GM10248 (cell line): ENCODE results near the gene HIF1AN.

Source experiments
- CTCF ChIA-PET: fragments of 300-600 bp; sonication (Branson Sonifier 250); formaldehyde crosslinking; extraction: SDS; loops from one replicate; lab custom pipeline; 2021; ENCODE audit warnings: antibody characterized with exemption; lab: Yijun Ruan, JAX
- POLR2A ChIA-PET: fragments of 350-650 bp; sonication (Branson Sonifier 250); formaldehyde crosslinking; extraction: SDS; loops from one replicate; lab custom pipeline; 2020; ENCODE audit warnings: antibody characterized with exemption; lab: Yijun Ruan, JAX
- DNase-seq: peaks from one replicate; pipeline ENCODE4 v3.0.0; 2012; ENCODE audit errors: extremely low spot score
- TF ChIP-seq, protein P1 (sequence below): IDR thresholded peaks from 2 replicates; pipeline ENCODE4 v1.5.1; 2012; ENCODE audit warnings: mild to moderate bottlenecking, low read depth; ENCODE audit errors: extremely low read depth, missing control alignments, control extremely low read depth

The HIF1AN gene

DNA sequence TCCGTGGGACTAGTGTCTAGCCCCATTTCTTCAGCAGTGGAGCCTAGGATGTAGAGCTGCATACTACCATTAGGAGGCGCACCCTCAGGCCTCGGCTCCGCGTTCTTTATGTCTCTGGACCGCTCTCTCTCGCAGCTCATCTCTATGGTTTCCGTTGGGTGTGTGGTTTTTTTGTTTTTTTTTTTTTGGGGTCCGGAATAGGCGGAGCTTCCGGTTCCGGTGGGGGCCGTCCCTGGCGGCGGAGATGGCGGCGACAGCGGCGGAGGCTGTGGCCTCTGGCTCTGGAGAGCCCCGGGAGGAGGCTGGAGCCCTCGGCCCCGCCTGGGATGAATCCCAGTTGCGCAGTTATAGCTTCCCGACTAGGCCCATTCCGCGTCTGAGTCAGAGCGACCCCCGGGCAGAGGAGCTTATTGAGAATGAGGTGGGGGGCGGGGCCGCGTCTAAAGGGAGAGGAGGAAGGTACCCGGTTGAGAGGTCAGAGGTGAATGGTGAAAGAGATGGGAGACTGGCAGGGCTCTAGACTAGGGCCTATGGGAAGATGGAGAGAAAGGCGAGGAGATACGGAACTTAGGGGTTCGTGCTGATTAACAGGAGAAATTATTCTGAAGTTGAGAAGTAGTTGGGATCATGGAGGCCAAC is at the start of gene HIF1AN:
TSS of gene HIF1AN (plus strand) at position 229 of the 639 bp plus-strand sequence. CDS start at position 245, 16 bp downstream.
- TF ChIP-seq, protein P1, sequence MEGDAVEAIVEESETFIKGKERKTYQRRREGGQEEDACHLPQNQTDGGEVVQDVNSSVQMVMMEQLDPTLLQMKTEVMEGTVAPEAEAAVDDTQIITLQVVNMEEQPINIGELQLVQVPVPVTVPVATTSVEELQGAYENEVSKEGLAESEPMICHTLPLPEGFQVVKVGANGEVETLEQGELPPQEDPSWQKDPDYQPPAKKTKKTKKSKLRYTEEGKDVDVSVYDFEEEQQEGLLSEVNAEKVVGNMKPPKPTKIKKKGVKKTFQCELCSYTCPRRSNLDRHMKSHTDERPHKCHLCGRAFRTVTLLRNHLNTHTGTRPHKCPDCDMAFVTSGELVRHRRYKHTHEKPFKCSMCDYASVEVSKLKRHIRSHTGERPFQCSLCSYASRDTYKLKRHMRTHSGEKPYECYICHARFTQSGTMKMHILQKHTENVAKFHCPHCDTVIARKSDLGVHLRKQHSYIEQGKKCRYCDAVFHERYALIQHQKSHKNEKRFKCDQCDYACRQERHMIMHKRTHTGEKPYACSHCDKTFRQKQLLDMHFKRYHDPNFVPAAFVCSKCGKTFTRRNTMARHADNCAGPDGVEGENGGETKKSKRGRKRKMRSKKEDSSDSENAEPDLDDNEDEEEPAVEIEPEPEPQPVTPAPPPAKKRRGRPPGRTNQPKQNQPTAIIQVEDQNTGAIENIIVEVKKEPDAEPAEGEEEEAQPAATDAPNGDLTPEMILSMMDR = peak; percentile 90

DNA sequence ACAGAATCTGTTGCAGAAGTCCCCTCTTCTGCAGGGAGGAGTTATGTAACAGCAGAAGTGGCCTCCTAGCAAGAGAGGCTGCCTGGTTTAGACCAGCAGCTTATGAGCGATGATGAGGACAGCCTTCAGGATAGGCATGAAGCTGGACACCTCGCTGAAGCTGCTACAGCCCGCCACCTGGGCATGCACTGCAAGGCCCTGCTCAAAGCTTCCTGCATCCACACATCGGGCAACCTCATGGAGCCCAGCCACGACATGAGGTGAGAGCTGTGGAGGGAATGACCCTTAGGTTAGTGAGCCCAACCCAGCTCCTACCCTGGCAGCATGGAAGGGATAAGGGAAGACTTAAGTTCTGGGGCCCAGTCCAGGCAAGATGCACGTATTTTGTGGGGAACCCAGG is 48.2 kb upstream of the HIF1AN start:
- ChIA-PET CTCF (interaction anchor here (1.1 to 3.6 kb wide), 4 partner anchors 12 to 48 kb away, joined by 3 to 12 read pairs (median 6); partner anchors contain the start of gene HIF1AN), POLR2A (interaction anchor here (0.7 kb wide), 1 partner anchor 607 kb away, joined by 6 read pairs; no protein-coding TSS in a partner anchor)
- no peak for DNase-seq
- TF ChIP-seq, protein P1 = no peak

More for the DNA sequence above, at the start of gene HIF1AN:
- DNase-seq = peak; percentile 97
- ChIA-PET POLR2A (interaction anchor here (0.5 to 0.7 kb wide), 2 partner anchors 34 to 161 kb away, joined by 3 to 4 read pairs; no protein-coding TSS in a partner anchor), CTCF (interaction anchor here (0.6 to 5.1 kb wide), 26 partner anchors 9 to 411 kb away, joined by 3 to 39 read pairs (median 4); no protein-coding TSS in a partner anchor)

DNA sequence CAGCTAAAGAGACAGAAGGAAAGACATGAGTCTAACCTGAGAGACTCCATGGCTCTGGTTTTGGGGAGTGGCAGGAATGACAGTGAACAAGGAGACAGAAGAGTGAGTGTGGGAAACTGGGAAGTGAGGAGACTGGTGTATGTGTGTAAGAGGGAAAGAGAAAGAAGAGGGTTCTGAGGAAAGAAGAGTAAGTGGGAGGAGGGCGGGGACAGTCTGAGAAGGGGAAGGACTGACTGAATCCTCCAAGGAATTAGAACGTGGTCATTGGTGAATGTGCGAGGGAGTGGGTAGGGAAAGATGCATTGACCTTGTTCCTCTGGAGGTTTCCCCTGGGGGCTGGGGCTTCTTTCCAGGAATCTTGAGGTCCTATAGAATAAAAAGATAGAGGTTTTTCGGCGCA is 46.3 kb upstream of the HIF1AN start:
- DNase-seq = no peak
- ChIA-PET POLR2A (no interaction called here), CTCF (interaction anchor here (3.6 kb wide), 1 partner anchor 29 kb away, joined by 12 read pairs; no protein-coding TSS in a partner anchor)
- TF ChIP-seq, protein P1 = no peak

DNA sequence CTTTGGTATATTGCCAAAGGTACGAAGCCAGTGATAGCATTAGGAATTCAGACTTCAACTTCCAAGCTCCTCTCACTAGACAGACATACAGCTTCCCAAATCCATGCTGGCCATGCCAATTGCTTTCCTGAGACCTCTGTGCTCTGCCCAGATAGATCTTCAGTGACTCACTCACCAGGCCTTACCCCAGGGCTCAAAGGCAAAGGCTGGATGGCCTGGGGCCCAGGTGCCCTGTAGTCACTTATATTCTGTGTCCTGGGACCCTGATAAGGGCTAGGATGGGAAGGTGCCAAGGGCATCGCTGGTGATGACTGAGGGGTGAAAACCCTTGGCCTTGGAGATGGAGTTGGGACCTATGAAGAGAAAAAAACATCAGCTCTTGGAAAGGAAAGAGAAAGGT is 45.2 kb upstream of the HIF1AN start:
- POLR2A ChIA-PET = no interaction called here
- TF ChIP-seq, protein P1 = no peak
- CTCF ChIA-PET = interaction anchor here (0.8 to 1.3 kb wide), 4 partner anchors 8 to 57 kb away, joined by 3 to 4 read pairs (median 3); no protein-coding TSS in a partner anchor
- DNase-seq = no peak

DNA sequence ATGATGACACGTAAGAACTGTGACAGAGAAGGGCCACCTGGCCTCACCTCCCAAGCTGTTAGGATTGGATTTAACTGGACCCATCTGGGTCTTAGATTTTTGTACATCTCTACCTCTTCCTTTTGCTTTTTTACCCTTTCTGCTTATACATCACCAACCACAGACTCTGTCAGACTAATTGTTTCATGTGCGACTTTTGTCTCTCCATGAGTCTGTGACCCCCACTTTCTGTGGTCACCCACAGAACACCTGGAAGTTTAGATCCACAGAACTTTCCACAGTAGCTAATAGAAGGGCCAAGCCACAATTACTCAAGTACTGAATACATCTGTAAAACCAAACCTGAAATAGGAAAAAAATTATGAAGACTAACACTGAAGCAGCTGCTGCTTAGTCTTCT is 39.2 kb upstream of the HIF1AN start:
- CTCF ChIA-PET = interaction anchor here (1.1 to 9.9 kb wide), 7 partner anchors 14 to 63 kb away, joined by 3 to 99 read pairs (median 6); partner anchors contain the start of gene SEC31B
- POLR2A ChIA-PET = interaction anchor here (0.5 kb wide), 1 partner anchor 138 kb away, joined by 4 read pairs; no protein-coding TSS in a partner anchor
- TF ChIP-seq, protein P1 = no peak
- DNase-seq = no peak

DNA sequence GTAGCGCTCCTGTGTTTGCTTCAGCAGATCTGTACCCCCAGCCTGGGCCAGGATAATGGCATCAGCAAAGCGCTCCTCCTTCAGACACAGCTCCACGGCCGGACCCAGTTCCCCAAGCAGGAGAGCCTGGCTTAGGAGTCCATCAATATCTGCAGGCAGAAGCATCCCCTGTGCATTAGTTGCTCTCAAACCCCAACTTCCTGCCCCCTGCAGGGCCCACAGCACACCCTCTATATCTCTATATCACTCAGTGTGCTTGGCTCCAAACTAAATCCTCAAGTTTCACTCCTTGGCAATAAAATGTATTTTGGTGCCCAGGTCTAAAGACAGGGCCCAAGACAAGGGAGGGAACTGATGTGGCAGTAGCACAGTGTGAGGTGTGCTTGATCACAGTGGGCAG is 37.7 kb upstream of the HIF1AN start:
- POLR2A ChIA-PET = no interaction called here
- CTCF ChIA-PET = interaction anchor here (1.1 to 9.9 kb wide), 4 partner anchors 11 to 131 kb away, joined by 4 to 99 read pairs (median 7); no protein-coding TSS in a partner anchor
- TF ChIP-seq, protein P1 = no peak

More for the DNA sequence above, 37.7 kb upstream of the HIF1AN start:
- no peak for DNase-seq
